Uterus (tissue), 2 donors: ENCODE results near the gene C4orf36.

Experiments used
- POLR2A ChIP-seq, 2 donors: fragments of 450-650 bp; IDR thresholded peaks; one replicate each; pipeline ENCODE4 v1.6.1; 2016; ENCODE audit warnings: antibody characterized with exemption in 2 of 2, mild to moderate bottlenecking in 1 of 2, moderate library complexity in 1 of 2
- TF ChIP-seq, protein P1 (sequence below), 4 experiments: fragments of 200-600 bp in 2 of 4; fragments of 450-650 bp in 2 of 4; sonication (generic) in 2 of 4; IDR thresholded peaks; one replicate each; pipeline ENCODE4 v1.5.1; 2016 to 2019; ENCODE audit warnings: antibody characterized with exemption in 4 of 4, mild to moderate bottlenecking in 2 of 4, moderate library complexity in 1 of 4

DNA sequence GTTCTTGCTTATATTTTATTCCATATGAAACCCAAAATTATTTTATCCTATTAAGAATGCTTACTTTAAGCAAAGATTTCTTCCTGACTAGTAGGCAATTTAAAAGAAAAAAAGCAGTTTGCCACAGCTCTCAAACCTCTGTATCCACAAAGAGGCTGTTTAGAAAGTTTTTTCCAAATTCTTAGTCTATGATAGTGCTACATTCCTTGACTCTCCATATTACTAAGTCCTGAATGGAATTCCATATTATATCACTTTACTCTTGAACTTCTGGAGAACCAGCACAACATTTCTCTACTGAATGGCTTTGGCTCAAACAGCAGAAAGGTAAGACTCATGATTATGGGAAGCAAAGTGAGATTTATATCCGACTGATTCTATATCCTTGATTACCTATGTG lies 51.4 kb downstream of the C4orf36 start:
- TF ChIP-seq, protein P1, sequence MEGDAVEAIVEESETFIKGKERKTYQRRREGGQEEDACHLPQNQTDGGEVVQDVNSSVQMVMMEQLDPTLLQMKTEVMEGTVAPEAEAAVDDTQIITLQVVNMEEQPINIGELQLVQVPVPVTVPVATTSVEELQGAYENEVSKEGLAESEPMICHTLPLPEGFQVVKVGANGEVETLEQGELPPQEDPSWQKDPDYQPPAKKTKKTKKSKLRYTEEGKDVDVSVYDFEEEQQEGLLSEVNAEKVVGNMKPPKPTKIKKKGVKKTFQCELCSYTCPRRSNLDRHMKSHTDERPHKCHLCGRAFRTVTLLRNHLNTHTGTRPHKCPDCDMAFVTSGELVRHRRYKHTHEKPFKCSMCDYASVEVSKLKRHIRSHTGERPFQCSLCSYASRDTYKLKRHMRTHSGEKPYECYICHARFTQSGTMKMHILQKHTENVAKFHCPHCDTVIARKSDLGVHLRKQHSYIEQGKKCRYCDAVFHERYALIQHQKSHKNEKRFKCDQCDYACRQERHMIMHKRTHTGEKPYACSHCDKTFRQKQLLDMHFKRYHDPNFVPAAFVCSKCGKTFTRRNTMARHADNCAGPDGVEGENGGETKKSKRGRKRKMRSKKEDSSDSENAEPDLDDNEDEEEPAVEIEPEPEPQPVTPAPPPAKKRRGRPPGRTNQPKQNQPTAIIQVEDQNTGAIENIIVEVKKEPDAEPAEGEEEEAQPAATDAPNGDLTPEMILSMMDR (IDR thresholded peaks at IDR 0.05) = no peak
- TF ChIP-seq POLR2A (IDR thresholded peaks at IDR 0.05) = no peak
